ENCODE results near the gene SPEN.

- TF ChIP-seq, protein P1, sequence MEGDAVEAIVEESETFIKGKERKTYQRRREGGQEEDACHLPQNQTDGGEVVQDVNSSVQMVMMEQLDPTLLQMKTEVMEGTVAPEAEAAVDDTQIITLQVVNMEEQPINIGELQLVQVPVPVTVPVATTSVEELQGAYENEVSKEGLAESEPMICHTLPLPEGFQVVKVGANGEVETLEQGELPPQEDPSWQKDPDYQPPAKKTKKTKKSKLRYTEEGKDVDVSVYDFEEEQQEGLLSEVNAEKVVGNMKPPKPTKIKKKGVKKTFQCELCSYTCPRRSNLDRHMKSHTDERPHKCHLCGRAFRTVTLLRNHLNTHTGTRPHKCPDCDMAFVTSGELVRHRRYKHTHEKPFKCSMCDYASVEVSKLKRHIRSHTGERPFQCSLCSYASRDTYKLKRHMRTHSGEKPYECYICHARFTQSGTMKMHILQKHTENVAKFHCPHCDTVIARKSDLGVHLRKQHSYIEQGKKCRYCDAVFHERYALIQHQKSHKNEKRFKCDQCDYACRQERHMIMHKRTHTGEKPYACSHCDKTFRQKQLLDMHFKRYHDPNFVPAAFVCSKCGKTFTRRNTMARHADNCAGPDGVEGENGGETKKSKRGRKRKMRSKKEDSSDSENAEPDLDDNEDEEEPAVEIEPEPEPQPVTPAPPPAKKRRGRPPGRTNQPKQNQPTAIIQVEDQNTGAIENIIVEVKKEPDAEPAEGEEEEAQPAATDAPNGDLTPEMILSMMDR (IDR thresholded peaks at IDR 0.05; ENCODE audit: borderline replicate concordance, extremely low read depth, low read length, poor library complexity, severe bottlenecking), result no peak
- TF ChIP-seq EZH2 (IDR thresholded peaks at IDR 0.05; ENCODE audit: borderline replicate concordance, low read depth, low read length, severe bottlenecking), result no peak
These were observed 89.6 kb downstream of the SPEN start for GRCh38 chr1:15937146-15937545.
